Measurements from ENCODE around the gene NSD1.
"Not testable (repeated sequence)": the region's sequence is repeated elsewhere in the genome, so short reads cannot be mapped to it uniquely, and the experiment has no call there.

The NSD1 gene

DNA sequence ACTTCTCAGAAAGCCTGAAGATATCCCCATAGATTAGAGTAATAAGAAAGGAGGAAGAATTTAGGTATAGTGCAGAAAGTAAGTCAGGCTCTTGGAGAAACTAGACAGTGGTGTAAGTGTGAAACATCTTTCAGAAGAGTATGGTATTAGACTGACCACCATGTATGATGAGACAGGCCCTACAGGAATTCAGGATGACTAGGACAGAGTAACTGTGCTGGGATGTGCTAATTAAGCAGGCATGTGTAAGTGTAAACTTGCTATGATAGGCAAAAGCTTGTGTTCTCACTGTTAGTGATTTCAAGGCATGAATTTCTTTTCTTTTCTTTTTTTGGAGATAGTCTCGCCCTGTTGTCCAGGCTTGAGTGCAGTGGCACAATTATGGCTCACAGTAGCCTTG, 99.2 kb downstream of the NSD1 start:
- no peak for DNase-seq

DNA sequence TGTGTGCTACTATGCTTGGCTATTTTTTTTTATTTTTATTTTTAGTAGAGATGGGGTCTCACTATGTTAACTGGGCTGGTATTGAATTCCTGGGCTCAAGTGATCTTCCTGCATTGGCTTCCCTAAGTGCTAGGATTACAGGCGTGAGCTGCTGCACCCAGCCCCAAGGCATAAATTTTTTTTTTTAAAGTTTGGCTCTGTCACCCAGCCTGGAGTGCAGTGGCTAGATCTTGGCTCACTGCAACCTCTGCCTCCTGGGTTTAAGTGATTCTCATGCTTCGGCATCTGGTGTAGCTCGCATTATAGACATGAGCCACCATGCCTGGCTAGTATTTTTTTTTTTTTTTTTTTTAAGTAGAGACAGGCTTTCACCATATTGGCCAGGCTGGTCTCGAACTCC, 99.6 kb downstream of the NSD1 start:
- DNase-seq: no peak

DNA sequence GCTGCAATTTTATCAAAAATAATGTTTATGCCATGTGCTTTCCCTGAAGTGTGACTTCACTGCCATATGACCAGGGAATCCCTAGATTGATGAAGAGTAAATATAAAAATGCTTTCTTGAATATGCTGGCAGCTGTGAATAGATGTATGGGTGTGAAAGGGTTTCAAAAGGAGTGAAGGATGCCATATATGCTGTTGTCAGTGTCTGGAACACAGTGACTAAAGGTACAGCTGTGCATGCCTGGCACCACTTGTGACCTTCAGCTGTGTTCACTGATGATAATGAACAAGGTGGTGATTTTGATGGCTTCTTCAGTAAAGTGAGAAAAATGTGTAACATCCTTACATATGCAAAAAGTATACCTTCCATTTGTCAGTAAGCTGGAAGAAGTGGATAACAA, 100.2 kb downstream of the NSD1 start:
- no peak for DNase-seq

DNA sequence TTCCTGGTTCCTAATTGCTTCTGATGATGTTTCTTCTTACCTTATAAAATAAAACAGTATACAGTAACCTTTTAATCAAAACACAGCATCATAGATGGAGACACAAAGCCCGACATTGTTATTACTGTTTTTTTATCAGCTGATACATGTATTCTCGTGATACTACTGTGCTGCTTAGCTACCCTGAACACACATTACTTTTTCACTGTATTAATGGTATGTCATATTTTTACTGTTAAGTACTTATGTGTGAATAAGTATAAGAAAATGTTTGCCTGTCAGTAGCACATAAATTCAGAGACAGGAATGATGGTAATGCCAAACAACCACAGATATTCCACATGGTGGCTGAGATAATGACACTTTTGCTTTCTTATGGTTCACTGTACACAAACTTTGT, 101.3 kb downstream of the NSD1 start:
- no peak for DNase-seq

DNA sequence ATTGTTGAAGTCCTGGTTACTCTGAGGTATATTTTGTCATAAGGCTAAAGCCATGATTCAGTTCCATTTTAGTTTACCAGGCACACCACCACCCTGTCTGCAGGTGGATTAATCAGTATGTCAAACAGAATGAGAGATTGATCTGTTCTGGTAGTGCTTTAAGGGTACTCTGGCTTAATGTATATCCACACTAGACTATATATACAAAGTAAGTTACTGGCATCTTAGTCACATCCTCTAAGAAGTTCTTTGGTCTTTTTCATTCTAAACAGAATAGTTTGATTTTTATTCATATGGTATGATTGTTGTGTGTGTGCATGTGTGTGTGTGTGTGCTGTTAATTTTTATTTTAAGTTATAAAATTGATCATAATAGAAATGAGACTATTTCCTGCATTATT, 108.2 kb downstream of the NSD1 start:
- no peak for DNase-seq

DNA sequence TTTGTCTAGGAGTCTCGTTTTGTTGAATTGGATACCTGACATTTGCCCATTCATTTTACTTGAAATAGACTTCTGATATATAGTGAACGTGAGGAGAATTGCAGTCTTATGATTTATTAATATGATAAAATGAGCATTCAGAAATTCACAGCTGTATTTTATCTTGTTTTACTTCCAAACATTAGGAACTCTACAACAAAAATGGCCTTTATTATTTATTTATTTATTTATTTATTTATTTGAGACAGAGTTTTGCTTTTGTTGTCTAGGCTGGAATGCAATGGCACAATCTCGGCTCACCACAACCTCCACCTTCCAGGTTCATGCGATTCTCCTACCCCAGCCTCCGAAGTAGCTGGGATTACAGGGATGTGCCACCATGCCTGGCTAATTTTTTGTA, 108.7 kb downstream of the NSD1 start:
- DNase-seq: no peak

DNA sequence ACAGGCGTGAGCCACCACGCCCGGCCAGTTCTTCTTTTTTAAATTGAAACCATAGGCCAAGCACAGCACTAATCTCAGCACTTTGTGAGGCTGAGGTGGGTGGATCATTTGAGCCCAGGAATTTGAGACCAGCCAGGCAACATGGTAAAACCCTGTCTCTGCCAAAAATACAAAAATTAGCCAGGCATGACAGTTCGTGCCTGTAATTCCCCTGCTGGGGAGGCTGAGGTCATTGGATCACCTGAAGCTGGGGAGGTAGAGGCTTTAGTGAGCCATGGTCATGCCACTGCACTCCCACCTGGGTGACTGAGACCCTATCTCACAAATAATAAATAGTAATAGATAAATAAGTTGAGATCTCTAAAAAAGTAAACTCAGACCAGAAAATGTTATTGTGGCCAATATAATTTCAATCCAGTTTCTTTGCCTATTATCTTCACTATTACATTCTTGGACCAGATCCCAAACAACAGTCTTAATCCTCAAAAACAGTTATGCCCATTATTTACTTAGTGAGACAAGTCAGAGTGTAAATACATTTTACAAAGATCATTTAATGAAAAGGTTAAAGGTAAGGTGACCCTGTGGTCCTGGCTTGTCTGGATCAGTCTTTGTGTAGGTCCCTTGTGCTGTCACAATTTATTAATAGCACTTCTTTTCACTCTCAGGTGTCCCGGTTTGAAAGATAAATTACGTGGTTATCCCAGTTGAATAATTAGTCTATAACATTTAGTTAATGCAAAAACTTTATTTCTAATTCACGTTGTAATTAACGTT, 116.4 kb downstream of the NSD1 start:
- DNase-seq: no peak

DNA sequence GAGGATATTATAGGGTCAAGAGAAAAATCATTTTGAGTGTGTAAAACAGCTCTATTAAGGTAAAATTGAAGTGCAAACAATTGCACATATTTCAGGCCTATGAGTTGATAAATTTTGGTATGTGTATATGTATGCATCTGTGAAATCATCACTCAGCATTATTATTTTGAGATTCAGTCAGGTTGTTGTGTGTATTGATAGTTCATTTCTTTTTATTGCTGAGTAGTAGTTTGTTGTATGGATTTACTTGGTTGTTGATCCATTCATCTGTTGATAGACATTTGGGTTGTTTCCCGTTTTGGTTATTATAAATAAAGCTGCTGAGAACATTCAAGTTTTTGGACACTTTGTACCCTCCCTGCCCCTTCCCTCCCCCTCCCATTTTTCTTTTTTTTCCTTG, 119.7 kb downstream of the NSD1 start:
- no peak for DNase-seq

DNA sequence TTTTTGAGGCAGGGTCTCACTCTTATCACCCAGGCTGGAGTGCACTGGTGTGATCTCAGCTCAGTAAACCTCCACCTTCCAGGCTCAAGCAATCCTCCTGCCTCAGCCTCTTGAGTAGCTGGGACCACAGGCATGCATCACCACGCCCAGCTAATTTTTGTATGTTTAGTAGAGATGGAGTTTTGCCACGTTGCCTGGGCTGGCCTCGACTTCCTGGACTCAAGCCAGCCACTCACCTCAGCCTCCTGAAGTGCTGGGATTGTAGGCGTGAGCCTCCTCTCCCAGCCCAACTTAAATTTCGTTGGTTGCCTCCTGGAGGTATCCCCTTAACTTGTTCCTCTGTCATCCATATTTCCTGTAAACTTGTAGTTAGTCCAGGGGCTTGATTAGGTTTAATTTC, 122.7 kb downstream of the NSD1 start:
- peak; percentile 12 for DNase-seq

DNA sequence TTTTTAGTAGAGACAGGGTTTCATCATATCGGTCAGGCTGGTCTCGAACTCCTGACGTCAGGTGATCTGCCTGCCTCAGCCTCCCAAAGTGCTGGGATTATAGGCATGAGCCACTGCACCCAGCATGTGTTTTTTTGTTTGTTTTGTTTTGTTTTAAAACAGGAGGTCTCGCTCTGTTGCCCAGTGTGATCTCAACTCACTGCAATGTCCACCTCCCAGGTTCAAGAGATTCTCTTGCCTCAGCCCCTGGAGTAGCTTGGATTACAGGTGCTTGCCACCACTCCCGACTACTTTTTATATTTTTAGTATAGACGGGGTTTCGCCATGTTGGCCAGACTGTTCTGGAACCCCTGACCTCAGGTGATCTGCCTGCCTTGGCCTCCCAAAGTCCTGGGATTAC, 125.1 kb downstream of the NSD1 start:
- not testable (repeated sequence) for DNase-seq

DNA sequence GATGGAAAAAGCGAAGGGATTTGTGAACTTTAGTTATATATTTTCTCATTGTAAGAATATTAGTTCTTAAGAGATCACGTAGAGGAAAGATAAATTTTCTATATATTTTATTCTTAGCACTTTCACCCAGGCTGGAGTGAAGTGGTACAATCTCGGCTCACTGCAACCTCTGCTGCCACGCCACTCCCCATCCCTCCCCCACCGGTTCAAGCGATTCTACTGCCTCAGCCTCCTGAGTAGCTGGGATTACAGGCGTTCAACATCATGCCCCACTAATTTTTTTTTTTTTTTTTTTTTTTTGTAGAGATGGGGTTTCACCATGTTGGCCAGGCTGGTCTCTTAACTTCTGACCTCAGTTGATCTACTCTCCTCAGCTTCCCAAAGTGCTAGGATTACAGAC, 127.4 kb downstream of the NSD1 start:
- DNase-seq: no peak

DNA sequence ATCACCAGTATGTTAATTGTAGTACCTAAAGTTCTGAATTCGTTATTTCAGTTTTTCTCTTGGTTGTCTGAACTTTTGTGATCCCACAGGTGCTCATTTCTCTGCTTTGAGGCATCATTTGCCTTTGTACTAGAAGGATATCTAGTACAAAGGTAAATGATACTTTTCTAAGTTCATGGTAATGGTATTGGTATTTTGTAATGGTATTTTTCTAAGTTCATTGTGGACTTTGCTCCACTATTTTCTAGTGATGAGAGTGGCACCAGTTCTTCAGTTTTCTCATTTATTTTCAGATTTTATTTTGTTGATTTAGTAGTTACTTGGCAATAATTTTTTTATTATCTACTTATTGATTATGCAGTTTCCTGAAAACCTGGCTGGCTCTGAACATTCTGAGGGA, 127.9 kb downstream of the NSD1 start:
- no peak for DNase-seq

DNA sequence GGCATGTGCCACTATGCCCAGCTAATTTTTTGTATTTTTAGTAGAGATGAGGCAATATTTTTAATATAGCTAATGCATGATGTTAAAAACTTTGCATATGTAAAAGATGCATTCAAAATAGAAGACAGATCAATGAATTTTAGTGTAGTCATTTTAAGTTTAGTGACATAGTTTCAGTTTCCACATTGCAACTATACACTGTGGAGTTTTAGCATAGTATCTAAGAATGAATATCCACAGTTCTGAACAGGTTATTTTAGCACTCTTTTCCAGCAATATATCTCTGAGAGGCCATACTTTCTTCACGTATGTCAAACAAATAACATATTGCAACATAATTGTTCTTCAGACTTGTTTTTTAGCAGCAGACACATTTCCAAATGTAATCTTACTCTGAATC, 130.6 kb downstream of the NSD1 start:
- DNase-seq: no peak

DNA sequence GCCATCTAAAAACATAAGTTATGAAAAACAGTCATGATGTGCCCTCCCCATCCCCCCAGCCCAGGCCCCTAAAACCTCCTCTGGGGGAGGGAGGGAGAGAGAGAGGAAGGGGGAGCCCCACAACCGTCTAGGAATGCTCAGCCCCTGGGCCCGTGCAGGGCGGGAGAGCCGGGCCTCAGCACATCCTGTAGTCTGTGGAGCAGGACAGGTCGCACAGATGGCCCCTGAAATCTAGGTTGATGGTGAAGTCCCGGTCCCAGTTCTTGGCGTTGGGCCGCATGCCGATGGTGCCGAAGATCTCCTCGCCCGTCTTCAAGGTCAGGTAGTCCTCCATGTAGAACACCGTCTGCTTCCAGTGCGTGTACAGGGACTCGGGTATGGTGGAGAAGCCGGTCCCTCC, 131.8 kb downstream of the NSD1 start:
- DNase-seq: no peak

DNA sequence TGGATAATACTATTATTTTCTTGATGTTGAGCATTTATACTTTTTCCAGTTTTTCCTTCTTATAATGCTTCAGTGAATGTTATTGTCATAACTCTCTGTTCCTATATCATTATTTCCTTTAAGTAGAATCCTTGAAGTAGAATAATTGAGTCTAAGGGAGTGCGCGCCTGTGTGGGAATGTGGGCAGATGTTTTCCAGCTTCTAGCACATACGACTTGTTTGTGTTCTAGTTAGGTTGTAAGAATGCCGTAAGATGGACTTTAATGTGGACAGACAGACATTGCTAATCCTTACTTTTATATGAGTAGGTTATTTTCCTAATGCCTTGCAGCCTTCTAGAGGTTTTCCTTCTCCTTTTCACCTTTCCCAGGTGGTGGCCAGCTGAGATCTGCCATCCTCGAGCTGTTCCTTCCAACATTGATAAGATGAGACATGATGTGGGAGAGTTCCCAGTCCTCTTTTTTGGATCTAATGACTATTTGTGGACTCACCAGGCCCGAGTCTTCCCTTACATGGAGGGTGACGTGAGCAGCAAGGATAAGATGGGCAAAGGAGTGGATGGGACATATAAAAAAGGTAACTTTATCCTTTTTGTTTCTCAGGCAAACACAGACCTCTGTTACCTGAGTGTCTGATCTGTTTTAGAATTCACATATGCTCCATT, 135.8 kb downstream of the NSD1 start:
- no peak for DNase-seq

DNA sequence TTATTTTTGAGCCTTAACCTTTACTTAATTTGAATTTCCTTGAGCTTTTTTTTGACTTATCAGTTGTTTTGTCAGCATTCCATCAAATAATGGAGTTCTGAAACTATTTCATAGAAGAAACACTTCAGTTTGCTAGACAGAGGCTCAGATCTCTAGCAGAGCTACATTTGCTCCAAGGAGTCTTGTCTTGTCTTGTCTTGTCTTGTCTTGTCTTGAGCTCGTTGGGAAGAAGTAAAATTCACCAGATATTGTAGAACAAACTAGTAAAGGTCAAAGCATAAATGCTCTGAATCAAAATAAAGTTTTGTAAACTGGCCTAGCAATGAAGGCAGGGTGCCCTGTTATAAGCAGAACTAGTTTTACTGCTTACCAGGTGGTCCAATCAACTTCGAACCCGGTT, 136.4 kb downstream of the NSD1 start:
- no peak for DNase-seq

DNA sequence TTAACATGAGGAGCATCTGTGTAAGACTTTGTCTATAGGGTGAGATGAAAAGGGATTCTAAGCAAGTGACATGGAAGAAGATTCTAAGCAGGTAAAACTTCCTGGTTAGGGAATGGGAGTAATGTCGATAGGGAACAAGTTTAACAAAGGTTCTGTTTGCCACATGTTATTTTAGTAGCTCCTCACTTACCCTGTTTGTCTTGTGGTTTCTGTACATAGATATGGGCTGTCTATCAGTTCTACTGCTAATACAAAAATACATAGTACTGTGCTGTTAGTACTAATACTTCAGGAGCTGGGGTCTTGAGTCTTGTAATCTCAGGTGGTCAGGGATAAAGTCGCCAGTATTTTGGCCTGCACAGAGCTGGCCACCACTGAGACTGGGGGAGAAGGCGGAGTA, 137.1 kb downstream of the NSD1 start:
- DNase-seq: no peak

DNA sequence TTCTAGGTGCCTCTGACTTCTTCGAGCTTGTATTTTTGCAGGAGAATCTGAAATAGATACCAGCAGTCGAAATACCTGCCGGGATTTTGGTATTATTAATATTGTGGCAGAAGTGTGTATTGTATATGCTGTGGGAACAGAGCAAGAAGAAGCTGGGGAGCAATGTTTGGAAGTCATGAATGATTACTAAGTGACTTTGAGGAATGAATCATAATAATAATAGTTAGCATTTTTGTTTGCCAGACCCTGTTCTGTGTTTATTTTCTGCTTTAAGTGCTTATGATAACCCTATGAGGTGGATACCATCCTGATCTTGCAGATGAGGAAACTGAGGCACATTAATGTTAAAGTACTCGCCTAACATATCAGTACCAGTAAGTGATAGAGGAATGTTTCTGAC, 137.5 kb downstream of the NSD1 start:
- DNase-seq: no peak

DNA sequence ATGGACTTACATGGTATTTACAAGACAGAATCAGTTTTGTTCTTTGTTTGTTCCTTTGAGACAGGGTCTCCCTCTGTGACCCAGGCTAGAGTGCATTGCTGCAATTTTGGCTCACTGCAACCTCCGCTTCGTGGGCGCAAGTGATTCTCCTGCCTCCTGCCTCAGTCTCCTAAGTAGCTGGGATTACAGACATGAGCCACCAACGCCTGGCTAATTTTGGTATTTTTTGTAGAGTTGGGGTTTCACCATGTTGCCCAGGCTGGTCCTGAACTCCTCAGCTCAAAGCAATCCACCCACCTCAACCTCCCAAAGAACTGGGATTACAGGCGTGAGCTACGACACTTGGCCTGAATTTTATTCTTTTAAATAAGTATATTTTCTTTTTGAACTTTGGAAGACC, 142.3 kb downstream of the NSD1 start:
- no peak for DNase-seq

DNA sequence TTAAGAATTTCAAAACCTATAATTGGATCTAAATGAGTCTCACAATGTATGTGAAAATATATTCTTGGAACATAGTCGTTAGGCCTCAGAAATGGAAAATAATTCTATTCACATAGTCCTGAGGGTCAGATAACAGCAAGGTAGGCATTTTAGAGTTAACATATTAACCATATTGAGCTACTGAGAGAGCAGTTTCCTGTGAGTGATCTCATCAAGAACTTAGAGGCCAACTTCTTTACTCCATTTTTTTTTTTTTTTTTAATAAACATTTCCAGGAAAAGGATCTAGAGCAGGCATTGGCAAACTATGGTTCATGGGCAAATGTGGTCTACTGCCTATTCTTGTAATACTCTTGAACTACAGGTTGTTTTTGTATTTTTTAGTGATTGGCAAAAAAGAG, 143.3 kb downstream of the NSD1 start:
- DNase-seq: no peak

DNA sequence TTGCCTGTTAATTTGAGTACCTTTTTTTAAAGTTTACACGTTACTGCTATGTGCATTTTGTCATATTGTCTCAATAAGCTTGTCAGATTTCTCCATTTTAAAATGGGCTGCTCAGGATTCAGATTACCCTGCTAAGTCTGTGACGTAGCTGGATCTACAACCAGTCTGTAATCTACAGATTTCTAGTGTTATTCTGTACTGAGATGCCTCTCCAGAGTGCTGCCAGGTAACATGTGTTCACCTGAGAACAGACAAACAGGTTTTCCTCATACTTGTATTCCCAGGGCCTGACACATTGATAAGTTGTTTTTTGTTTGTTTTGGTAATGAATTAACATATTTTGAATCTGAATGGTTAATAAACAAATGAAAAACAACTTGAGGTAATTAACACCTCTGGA, 154.6 kb downstream of the NSD1 start:
- no peak for DNase-seq

DNA sequence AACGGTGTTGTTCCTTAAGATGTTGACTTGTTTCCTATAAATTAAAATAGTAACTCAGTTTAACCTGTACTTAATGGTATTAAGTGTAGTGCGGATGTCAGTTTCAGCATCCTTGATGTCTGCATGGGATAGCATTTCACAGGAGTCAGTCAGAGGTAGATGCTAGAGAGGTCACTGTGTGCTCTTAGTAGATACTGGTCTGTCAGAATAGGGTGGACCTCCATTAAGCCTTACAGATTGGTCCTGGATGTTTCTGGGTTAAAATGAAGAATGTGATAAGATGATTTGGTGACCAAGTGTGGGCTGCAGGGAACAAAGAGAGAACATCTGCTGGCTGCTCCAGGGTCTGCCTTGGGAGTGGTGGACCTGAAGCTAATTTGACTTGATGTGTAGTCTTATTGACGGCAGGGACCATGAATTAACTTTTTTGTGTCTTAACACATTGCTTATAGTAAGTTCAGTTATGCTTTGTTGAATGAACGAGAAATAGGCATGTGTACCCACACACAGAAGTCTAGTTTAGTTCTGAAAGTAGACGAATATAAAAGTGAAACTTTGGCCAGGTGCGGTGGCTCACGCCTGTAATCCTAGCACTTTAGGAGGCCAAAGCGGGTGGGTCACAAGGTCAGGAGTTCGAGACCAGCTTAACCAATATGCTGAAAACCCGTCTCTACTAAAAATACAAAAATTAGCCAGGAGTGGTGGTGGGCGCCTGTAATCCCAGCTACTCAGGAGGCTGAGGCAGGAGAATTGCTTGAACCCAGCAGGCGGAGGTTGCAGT, 157.4 kb downstream of the NSD1 start:
- no peak for DNase-seq

DNA sequence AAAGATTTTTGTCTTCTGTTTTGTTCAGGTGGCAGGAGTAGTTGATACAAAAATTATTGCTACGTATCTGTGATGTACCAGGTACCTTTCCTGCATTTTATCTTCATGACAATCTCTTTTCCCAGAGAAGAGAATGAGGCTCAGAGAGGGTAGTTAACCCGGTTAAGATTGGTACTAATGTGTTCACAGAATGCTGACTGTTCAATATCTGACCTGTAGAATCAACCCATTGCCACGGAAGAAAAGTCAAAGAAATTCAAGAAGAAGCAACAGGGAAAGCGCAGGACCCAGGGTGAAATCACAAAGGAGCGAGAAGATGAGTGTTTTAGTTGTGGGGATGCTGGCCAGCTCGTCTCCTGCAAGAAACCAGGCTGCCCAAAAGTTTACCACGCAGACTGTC, 158.2 kb downstream of the NSD1 start:
- no peak for DNase-seq
